Measurements from ENCODE around the gene CLPTM1L.

DNA sequence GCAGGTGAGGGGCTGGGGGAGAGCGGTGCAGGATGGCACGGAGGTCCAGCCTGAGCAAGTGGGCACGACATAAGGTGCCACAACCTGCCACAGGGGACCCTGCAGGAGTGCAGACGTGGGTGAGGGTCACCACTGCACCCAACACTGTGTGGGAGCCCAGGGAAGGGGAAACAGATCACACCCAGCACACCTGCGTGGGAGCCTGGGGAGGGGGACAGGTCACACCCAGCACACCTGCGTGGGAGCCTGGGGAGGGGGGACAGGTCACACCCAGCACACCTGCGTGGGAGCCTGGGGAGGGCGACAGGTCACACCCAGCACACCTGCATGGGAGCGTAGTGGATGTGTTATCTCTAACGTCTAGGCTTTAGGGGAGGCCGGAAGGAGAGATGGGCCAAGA, 47.4 kb upstream of the CLPTM1L start:
- TF ChIP-seq CTCF (IDR thresholded peaks at IDR 0.05) (no peak), POLR2A (IDR thresholded peaks at IDR 0.05; ENCODE audit: low read depth) (no peak)
